Measurements from ENCODE around the gene GALNT5.
A peak's percentile ranks its signal among the peaks of the same experiment; 100 is the strongest.

GALNT5 gene

GRCh38 chr2:157257312-157258252 lies at the start of gene GALNT5:
GALNT5 (plus strand) TSS chr2:157257705; CDS start chr2:157258083, 378 bp downstream.
- peak within 1 kb of the TSS; percentile 63 for H3K4me3 ChIP-seq (ENCODE audit: low read length)
- DNase-seq (ENCODE audit: low read depth), result peak; percentile 62
- TF ChIP-seq CTCF (conservative IDR thresholded peaks at IDR 0.05; ENCODE audit: low read length), result no peak

GRCh38 chr2:157216286-157216965 lies 41.1 kb upstream of the GALNT5 start:
- TF ChIP-seq CTCF (conservative IDR thresholded peaks at IDR 0.05; ENCODE audit: low read length), result no peak
- H3K4me3 ChIP-seq (ENCODE audit: low read length), result no peak overlapping the region
- no peak for DNase-seq (ENCODE audit: low read depth)

- no peak overlapping the region for H3K4me3 ChIP-seq (ENCODE audit: low read length)
- no peak for DNase-seq (ENCODE audit: low read depth)
- no peak for TF ChIP-seq CTCF (conservative IDR thresholded peaks at IDR 0.05; ENCODE audit: low read length)
These were observed 40.1 kb upstream of the GALNT5 start for GRCh38 chr2:157217409-157217808.

GRCh38 chr2:157218911-157219310 lies 38.6 kb upstream of the GALNT5 start:
- H3K4me3 ChIP-seq (ENCODE audit: low read length), result no peak overlapping the region
- no peak for TF ChIP-seq CTCF (conservative IDR thresholded peaks at IDR 0.05; ENCODE audit: low read length)
- no peak for DNase-seq (ENCODE audit: low read depth)

- TF ChIP-seq CTCF (conservative IDR thresholded peaks at IDR 0.05; ENCODE audit: low read length), result no peak
- H3K4me3 ChIP-seq (ENCODE audit: low read length), result no peak overlapping the region
- peak; percentile 31 for DNase-seq (ENCODE audit: low read depth)
These were observed 37.0 kb upstream of the GALNT5 start for GRCh38 chr2:157220502-157220901.

GRCh38 chr2:157221394-157221988 lies 36.0 kb upstream of the GALNT5 start:
- TF ChIP-seq CTCF (conservative IDR thresholded peaks at IDR 0.05; ENCODE audit: low read length), result no peak
- no peak for DNase-seq (ENCODE audit: low read depth)

More at GRCh38 chr2:157221394-157221988, 36.0 kb upstream of the GALNT5 start:
- H3K4me3 ChIP-seq (ENCODE audit: low read length), result no peak overlapping the region
